Kidney (tissue), 14 donors: ENCODE data around the gene HJURP. TPM values are rescaled to one million over a fixed set of nuclear protein-coding genes. Genes with fewer than 3 reads are reported as not detected.

Experiments
- DNase-seq, 5 donors: peaks; one replicate each; pipeline ENCODE4 v3.0.0-alpha.2; 2013 to 2020
- FAIRE-seq: peaks from 2 replicates; lab custom pipeline; 2012; peaks lifted over from hg19 to GRCh38; lab: Jason Lieb, UNC
- H3K27ac ChIP-seq, 2 donors: one replicate each; pipeline ENCODE4 v1.7.0; 2013; ENCODE audit warnings: low read depth in 2 of 2, low read length in 2 of 2, inconsistent platforms in 1 of 2
- H3K27me3 ChIP-seq: one replicate; pipeline ENCODE4 v1.7.1; 2013; ENCODE audit warnings: low read length, inconsistent platforms; ENCODE audit not compliant: control insufficient read depth, insufficient read depth
- H3K36me3 ChIP-seq, 3 donors: one replicate each; pipeline versions ENCODE4 v1.7.0 to v1.7.1; 2013; ENCODE audit warnings: low read length in 3 of 3, control low read depth in 1 of 3, inconsistent platforms in 1 of 3; ENCODE audit not compliant: insufficient read depth in 3 of 3, control insufficient read depth in 2 of 3
- H3K4me1 ChIP-seq, 3 donors: one replicate each; pipeline versions ENCODE4 v1.7.0 to v1.7.1; 2013; ENCODE audit warnings: low read length in 3 of 3, inconsistent platforms in 1 of 3, low read depth in 1 of 3; ENCODE audit not compliant: control insufficient read depth in 2 of 3, insufficient read depth in 2 of 3
- H3K4me3 ChIP-seq, 3 donors: one replicate each; pipeline versions ENCODE4 v1.7.0 to v1.8.1; 2013; ENCODE audit warnings: low read length in 3 of 3, control low read depth in 1 of 3, inconsistent platforms in 1 of 3
- H3K9ac ChIP-seq, 3 donors: one replicate each; pipeline versions ENCODE4 v1.7.0 to v1.7.1; 2013; ENCODE audit warnings: low read length in 3 of 3, control low read depth in 1 of 3, inconsistent platforms in 1 of 3
- H3K9me3 ChIP-seq, 3 donors: one replicate each; pipeline versions ENCODE4 v1.7.0 to v1.7.1; 2013; ENCODE audit warnings: low read length in 3 of 3, control low read depth in 1 of 3, inconsistent platforms in 1 of 3; ENCODE audit not compliant: control insufficient read depth in 2 of 3, insufficient read depth in 1 of 3
- intact Hi-C: fragments of 100-400 bp; cut with DNase I; formaldehyde crosslinking; loops from one replicate; pipeline ENCODE4 v1.11.1; 2022
- polyA plus RNA-seq: library from polyadenylated mRNA; stranded (reverse); fragments of 350-450 nt; fragmentation: Illumina TruSeq; extraction: RNeasy Lipid Tissue Mini Kit (QIAGEN cat#74804); gene quantifications from one replicate; pipeline ENCODE4 v1.2.3, GENCODE V29; 2014; ENCODE audit warnings: low read depth, low replicate concordance; ENCODE audit not compliant: insufficient read depth
- total RNA-seq: library from RNA; stranded (reverse); fragmentation: NEBNext Ultra II Directional; extraction: Animal tissue kit (Norgen Biotek cat#: 25700); gene quantifications from one replicate; pipeline ENCODE4 v1.2.1, GENCODE V29; 2021
- TF ChIP-seq, protein P1 (sequence below): IDR thresholded peaks from 3 replicates; pipeline ENCODE4 v1.5.1; 2012; ENCODE audit warnings: mild to moderate bottlenecking, moderate library complexity, borderline replicate concordance; ENCODE audit not compliant: insufficient read depth; ENCODE audit errors: extremely low read depth
- donor health status: control.
- donor health status: control.
- donor health status: control.
- donor health status: control.
- donor health status: control.
- donor health status: DM: yes; HTN: yes; CAD: no.
- donor health status: Normal renal cell carcinoma (clear cell type).

HJURP gene
- total and polyA plus RNA-seq, 2 donors from 2014 or later: 0.94 TPM; not detected in 1

DNA sequence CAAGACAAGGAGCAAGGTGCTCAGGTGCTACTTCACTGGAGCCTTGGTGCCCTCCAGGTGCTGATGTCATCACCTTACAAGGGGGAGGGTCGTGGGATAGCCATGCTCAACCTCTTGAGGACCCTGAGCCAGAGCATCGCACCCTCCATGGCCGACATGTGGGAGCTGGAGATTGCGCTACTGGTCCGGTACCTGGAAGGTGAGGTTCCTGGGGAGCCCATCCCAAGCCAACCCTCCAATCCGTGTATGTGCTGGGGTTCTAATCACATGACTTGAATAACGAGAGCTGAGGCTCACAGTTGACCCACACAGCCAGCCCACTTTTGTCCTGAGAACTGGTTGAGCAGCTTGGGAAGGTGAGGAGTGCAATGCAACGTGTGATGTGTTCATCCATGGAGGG lies 50.3 kb downstream of the HJURP start:
- TF ChIP-seq, protein P1, sequence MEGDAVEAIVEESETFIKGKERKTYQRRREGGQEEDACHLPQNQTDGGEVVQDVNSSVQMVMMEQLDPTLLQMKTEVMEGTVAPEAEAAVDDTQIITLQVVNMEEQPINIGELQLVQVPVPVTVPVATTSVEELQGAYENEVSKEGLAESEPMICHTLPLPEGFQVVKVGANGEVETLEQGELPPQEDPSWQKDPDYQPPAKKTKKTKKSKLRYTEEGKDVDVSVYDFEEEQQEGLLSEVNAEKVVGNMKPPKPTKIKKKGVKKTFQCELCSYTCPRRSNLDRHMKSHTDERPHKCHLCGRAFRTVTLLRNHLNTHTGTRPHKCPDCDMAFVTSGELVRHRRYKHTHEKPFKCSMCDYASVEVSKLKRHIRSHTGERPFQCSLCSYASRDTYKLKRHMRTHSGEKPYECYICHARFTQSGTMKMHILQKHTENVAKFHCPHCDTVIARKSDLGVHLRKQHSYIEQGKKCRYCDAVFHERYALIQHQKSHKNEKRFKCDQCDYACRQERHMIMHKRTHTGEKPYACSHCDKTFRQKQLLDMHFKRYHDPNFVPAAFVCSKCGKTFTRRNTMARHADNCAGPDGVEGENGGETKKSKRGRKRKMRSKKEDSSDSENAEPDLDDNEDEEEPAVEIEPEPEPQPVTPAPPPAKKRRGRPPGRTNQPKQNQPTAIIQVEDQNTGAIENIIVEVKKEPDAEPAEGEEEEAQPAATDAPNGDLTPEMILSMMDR: no peak
- no peak overlapping the region for H3K27ac ChIP-seq
- intact Hi-C loops: no loop called here
- no peak for FAIRE-seq
- no peak overlapping the region for H3K9ac ChIP-seq
- H3K4me3 ChIP-seq: no peak overlapping the region
- H3K27me3 ChIP-seq: no peaks in the 10 kb centered on the region
- DNase-seq: peak in 1 of 5 donors; percentile 33
- no peaks in the 10 kb centered on the region for H3K36me3 ChIP-seq
- H3K9me3 ChIP-seq: no peaks in the 10 kb centered on the region
- H3K4me1 ChIP-seq: no peaks in the 10 kb centered on the region

DNA sequence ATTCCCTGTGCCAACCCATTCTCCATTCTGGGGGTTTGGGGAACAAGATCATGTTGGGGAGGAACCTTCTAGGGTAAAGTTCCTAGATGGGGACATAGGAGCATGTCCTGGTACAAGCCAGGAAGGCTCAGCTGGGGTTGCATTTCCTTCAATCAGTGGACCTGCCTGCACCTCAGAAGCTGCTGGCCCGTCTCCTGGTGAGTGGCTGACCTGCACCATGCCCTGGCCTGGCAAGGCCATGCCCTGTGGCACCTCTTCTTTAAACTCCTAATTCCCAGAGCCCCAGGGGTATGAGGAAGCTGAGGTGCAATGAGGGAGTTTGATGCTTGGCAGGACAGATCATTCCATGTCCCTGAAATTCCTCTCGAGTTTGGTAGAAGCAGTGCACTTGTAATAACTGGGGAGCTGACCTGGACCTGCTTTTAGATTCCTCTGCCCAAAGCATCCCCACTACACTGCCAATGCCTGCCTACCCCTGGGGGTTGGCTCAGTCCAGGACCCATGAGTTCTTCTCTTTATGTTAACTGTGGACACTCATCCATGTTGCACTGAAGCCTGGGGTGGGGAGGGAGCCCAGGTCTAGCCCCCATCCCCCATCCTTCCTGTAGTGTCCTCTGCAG lies 50.9 kb downstream of the HJURP start:
- H3K27ac ChIP-seq: no peak overlapping the region
- no peak overlapping the region for H3K4me3 ChIP-seq
- no peaks in the 10 kb centered on the region for H3K9me3 ChIP-seq
- intact Hi-C loops: no loop called here
- H3K9ac ChIP-seq: no peak overlapping the region
- H3K4me1 ChIP-seq: no peaks in the 10 kb centered on the region
- TF ChIP-seq, protein P1: no peak
- no peaks in the 10 kb centered on the region for H3K36me3 ChIP-seq
- no peaks in the 10 kb centered on the region for H3K27me3 ChIP-seq
- no peak for FAIRE-seq
- DNase-seq: peak in 1 of 5 donors; percentile 33

GRCh38 chr2:233802132-233802815 lies 52.1 kb downstream of the HJURP start:
- Histone ChIP-seq H3K36me3 (no peaks in the 10 kb centered on the region), H3K9me3 (no peaks in the 10 kb centered on the region), H3K9ac (no peak overlapping the region), H3K4me1 (no peaks in the 10 kb centered on the region), H3K27ac (no peak overlapping the region), H3K4me3 (no peak overlapping the region), H3K27me3 (no peaks in the 10 kb centered on the region)
- TF ChIP-seq, protein P1: no peak
- FAIRE-seq: no peak
- intact Hi-C loops: no loop called here
- DNase-seq: peak in 1 of 5 donors; percentile 22
